Fibroblast of lung (primary cell): Measurements from ENCODE around the gene REC114.

Experiments
- CTCF ChIP-seq, 2 donors: IDR thresholded peaks in 1 of 2; conservative IDR thresholded peaks in 1 of 2; 1 replicate in 1 of 2; 2 replicates in 1 of 2; pipeline ENCODE4 v1.5.1; 2011 to 2012; ENCODE audit warnings: low read length in 2 of 2, control low read depth in 1 of 2, inconsistent platforms in 1 of 2, low read depth in 1 of 2, mild to moderate bottlenecking in 1 of 2
- EZH2 ChIP-seq: IDR thresholded peaks from 2 replicates; pipeline ENCODE4 v1.5.1; 2012; ENCODE audit warnings: low read length, control low read depth, mild to moderate bottlenecking; ENCODE audit errors: missing control alignments

GRCh38 chr15:73480050-73480449 is 37.1 kb downstream of the REC114 start:
- TF ChIP-seq CTCF (conservative IDR thresholded peaks at IDR 0.05 in 1 of 2, IDR thresholded peaks at IDR 0.05 in 1 of 2; ENCODE audit: low read depth in 1 of 2, low read length in 2 of 2): no peak
- no peak for TF ChIP-seq EZH2
